Measurements from ENCODE around the gene ACTR10.

The ACTR10 gene

GRCh38 chr14:58167057-58167456 lies 32.9 kb upstream of the ACTR10 start:
- TF ChIP-seq CTCF (IDR thresholded peaks at IDR 0.05; ENCODE audit: extremely low read depth, missing control alignments) = no peak
- no peak for DNase-seq (ENCODE audit: low spot score)

GRCh38 chr14:58167891-58168290 lies 32.1 kb upstream of the ACTR10 start:
- no peak for DNase-seq (ENCODE audit: low spot score)
- no peak for TF ChIP-seq CTCF (IDR thresholded peaks at IDR 0.05; ENCODE audit: extremely low read depth, missing control alignments)

GRCh38 chr14:58171090-58171489 lies 28.9 kb upstream of the ACTR10 start:
- DNase-seq (ENCODE audit: low spot score) = peak; percentile 69
- no peak for TF ChIP-seq CTCF (IDR thresholded peaks at IDR 0.05; ENCODE audit: extremely low read depth, missing control alignments)

- TF ChIP-seq CTCF (IDR thresholded peaks at IDR 0.05; ENCODE audit: extremely low read depth, missing control alignments) = no peak
- DNase-seq (ENCODE audit: low spot score) = no peak
These were observed 22.8 kb upstream of the ACTR10 start for GRCh38 chr14:58177125-58177524.

GRCh38 chr14:58189176-58189575 lies 10.8 kb upstream of the ACTR10 start:
- no peak for TF ChIP-seq CTCF (IDR thresholded peaks at IDR 0.05; ENCODE audit: extremely low read depth, missing control alignments)
- DNase-seq (ENCODE audit: low spot score) = no peak

- TF ChIP-seq CTCF (IDR thresholded peaks at IDR 0.05; ENCODE audit: extremely low read depth, missing control alignments) = no peak
These were observed 8.0 kb upstream of the ACTR10 start for GRCh38 chr14:58191763-58192601.

GRCh38 chr14:58193542-58193941 lies 6.4 kb upstream of the ACTR10 start:
- TF ChIP-seq CTCF (IDR thresholded peaks at IDR 0.05; ENCODE audit: extremely low read depth, missing control alignments) = no peak
- no peak for DNase-seq (ENCODE audit: low spot score)

More at GRCh38 chr14:58191763-58192601, 8.0 kb upstream of the ACTR10 start:
- DNase-seq (ENCODE audit: low spot score) = no peak
